GM21529 (cell line): ENCODE data around the gene AGER.
"Not testable (repeated sequence)": the region's sequence is repeated elsewhere in the genome, so short reads cannot be mapped to it uniquely, and the experiment has no call there.

ENCODE experiments used
- ATAC-seq: cut with Tn5 transposase; IDR thresholded peaks from one replicate; pipeline ENCODE4 v1.9.1; 2021; ENCODE audit not compliant: unreplicated experiment

Gene AGER

GRCh38 chr6:32187725-32188380 is 3.8 kb upstream of the AGER start:
- ATAC-seq: not testable (repeated sequence)

- no peak for ATAC-seq
Measured at GRCh38 chr6:32187009-32187709, 3.1 kb upstream of the AGER start.

- not testable (repeated sequence) for ATAC-seq
Measured at GRCh38 chr6:32186151-32186840, 2.2 kb upstream of the AGER start.

- peak; percentile 62 for ATAC-seq
Measured at GRCh38 chr6:32185681-32186131, 1.7 kb upstream of the AGER start.

GRCh38 chr6:32183483-32184083 is 470 bp downstream of the AGER start:
- ATAC-seq: no peak

- no peak for ATAC-seq
Measured at GRCh38 chr6:32183030-32183429, 1.0 kb downstream of the AGER start.

GRCh38 chr6:32182555-32182981 is 1.5 kb downstream of the AGER start:
- ATAC-seq: no peak

- no peak for ATAC-seq
Measured at GRCh38 chr6:32181915-32182529, 2.0 kb downstream of the AGER start.

- no peak for ATAC-seq
Measured at GRCh38 chr6:32181148-32181702, 2.8 kb downstream of the AGER start.

- no peak for ATAC-seq
Measured at GRCh38 chr6:32179766-32180405, 4.2 kb downstream of the AGER start.

GRCh38 chr6:32178547-32179440 is 5.3 kb downstream of the AGER start:
- ATAC-seq: no peak

- peak; percentile 78 for ATAC-seq
Measured at GRCh38 chr6:32177788-32178546, 6.1 kb downstream of the AGER start, which contains the start of gene RNF5. Gene RNF5 (plus strand): TSS chr6:32178405. CDS start chr6:32178512, 107 bp downstream.

- no peak for ATAC-seq
Measured at GRCh38 chr6:32177183-32177787, 6.8 kb downstream of the AGER start.

- no peak for ATAC-seq
Measured at GRCh38 chr6:32176476-32177182, 7.4 kb downstream of the AGER start.

- peak; percentile 47 for ATAC-seq
Measured at GRCh38 chr6:32175711-32176475, 8.2 kb downstream of the AGER start, which contains the start of gene AGPAT1. Gene AGPAT1 (minus strand): TSS chr6:32176084. CDS start chr6:32171496, 4,588 bp downstream.

- ATAC-seq: no peak
Measured at GRCh38 chr6:32175322-32175710, 8.7 kb downstream of the AGER start.

- no peak for ATAC-seq
Measured at GRCh38 chr6:32174416-32174815, 9.6 kb downstream of the AGER start.
